IMR-90 (cell line): Measurements from ENCODE around the gene PAPSS1. TPM values are rescaled to one million over a fixed set of nuclear protein-coding genes. Genes with fewer than 3 reads are reported as not detected.

Source experiments
- ATAC-seq: fragments of 200-7000 bp; cut with Tn5 transposase; 2 replicates; pipeline ENCODE4 v1.9.1; 2020; ENCODE audit warnings: low read depth, mild to moderate bottlenecking, moderate library complexity
- BruUV-seq: library from RNA; stranded (reverse); fragments of 400-500 nt; replicated peaks from 2 replicates; lab custom pipeline; 2021; lab: Mats Ljungman, UMichigan
- CTCF ChIA-PET: fragments of 300-600 bp; formaldehyde crosslinking; extraction: SDS; loops from one replicate; lab custom pipeline; 2021; ENCODE audit warnings: antibody characterized with exemption; lab: Yijun Ruan, JAX
- POLR2A ChIA-PET: fragments of 300-600 bp; sonication (Branson Sonifier 250); formaldehyde crosslinking; loops from one replicate; lab custom pipeline; 2022; ENCODE audit warnings: antibody characterized with exemption; ENCODE audit not compliant: unreplicated experiment; lab: Charles Lee
- DNase-seq: peaks from one replicate; pipeline ENCODE4 v3.0.0; 2013
- H2AFZ ChIP-seq: replicated peaks from 2 replicates; pipeline ENCODE3; 2013; ENCODE audit warnings: low read length, mild to moderate bottlenecking; ENCODE audit not compliant: poor library complexity
- H2AK5ac ChIP-seq: 2 replicates; pipeline ENCODE4 v1.6.1; 2013; ENCODE audit warnings: low read depth, low read length, inconsistent platforms
- H2AK9ac ChIP-seq: replicated peaks from 2 replicates; pipeline ENCODE3; 2013; ENCODE audit warnings: mild to moderate bottlenecking, low read depth, low read length, moderate library complexity; ENCODE audit not compliant: poor library complexity
- H2BK120ac ChIP-seq: 2 replicates; pipeline ENCODE4 v1.6.1; 2013; ENCODE audit warnings: low read depth, low read length, inconsistent platforms
- H2BK15ac ChIP-seq: 3 replicates; pipeline ENCODE4 v1.6.1; 2013; ENCODE audit warnings: low read depth, low read length, inconsistent platforms
- H2BK20ac ChIP-seq: 2 replicates; pipeline ENCODE4 v1.6.1; 2013; ENCODE audit warnings: low read depth, mild to moderate bottlenecking, inconsistent platforms, low read length, moderate library complexity
- H2BK5ac ChIP-seq: 2 replicates; pipeline ENCODE4 v1.6.1; 2013; ENCODE audit warnings: mild to moderate bottlenecking, low read depth, low read length, inconsistent platforms; ENCODE audit not compliant: poor library complexity, severe bottlenecking
- H3K14ac ChIP-seq: replicated peaks from 2 replicates; pipeline ENCODE4 v1.6.1; 2013; ENCODE audit warnings: low read depth, low read length, inconsistent platforms
- H3K18ac ChIP-seq: 2 replicates; pipeline ENCODE4 v1.6.1; 2013; ENCODE audit warnings: low read depth, low read length, control low read depth
- H3K23ac ChIP-seq: 2 replicates; pipeline ENCODE4 v1.6.1; 2013; ENCODE audit warnings: low read depth, low read length, inconsistent platforms
- H3K27ac ChIP-seq: 2 replicates; pipeline ENCODE4 v1.5.1; 2013; ENCODE audit warnings: mild to moderate bottlenecking, control low read depth, low read length; ENCODE audit not compliant: insufficient read depth
- H3K27me3 ChIP-seq: 2 replicates; pipeline ENCODE4 v1.6.1; 2013; ENCODE audit warnings: low read length; ENCODE audit not compliant: control insufficient read depth, insufficient read depth
- H3K36me3 ChIP-seq: 2 replicates; pipeline ENCODE4 v1.6.1; 2013; ENCODE audit warnings: low read length, mixed read lengths; ENCODE audit not compliant: control insufficient read depth, insufficient read depth
- H3K4ac ChIP-seq: 2 replicates; pipeline ENCODE4 v1.6.1; 2013; ENCODE audit warnings: low read depth, low read length, inconsistent platforms
- H3K4me1 ChIP-seq: 2 replicates; pipeline ENCODE4 v1.6.1; 2013; ENCODE audit warnings: low read length, mixed read lengths; ENCODE audit not compliant: control insufficient read depth, insufficient read depth
- H3K4me2 ChIP-seq: 2 replicates; pipeline ENCODE4 v1.6.1; 2013; ENCODE audit warnings: low read depth, mild to moderate bottlenecking, control low read depth, low read length, moderate library complexity
- H3K4me3 ChIP-seq: 2 replicates; pipeline ENCODE4 v1.5.1; 2013; ENCODE audit warnings: low read depth, mild to moderate bottlenecking, control low read depth, low read length, moderate library complexity; ENCODE audit not compliant: insufficient read depth
- H3K56ac ChIP-seq: 2 replicates; pipeline ENCODE4 v1.6.1; 2013; ENCODE audit warnings: low read length, inconsistent platforms; ENCODE audit not compliant: insufficient read depth; ENCODE audit errors: extremely low read depth
- H3K79me1 ChIP-seq, 2 experiments: 2 replicates each; pipeline ENCODE4 v1.6.1; 2013; ENCODE audit warnings: low read length in 2 of 2, inconsistent platforms in 1 of 2, low read depth in 1 of 2
- H3K9ac ChIP-seq: 2 replicates; pipeline ENCODE4 v1.6.1; 2013; ENCODE audit warnings: low read depth, low read length, control low read depth
- H3K9me1 ChIP-seq: 2 replicates; pipeline ENCODE4 v1.6.1; 2013; ENCODE audit warnings: low read length, inconsistent platforms; ENCODE audit not compliant: insufficient read depth
- H3K9me3 ChIP-seq: 2 replicates; pipeline ENCODE4 v1.6.1; 2013; ENCODE audit warnings: low read length; ENCODE audit not compliant: control insufficient read depth, insufficient read depth
- H4K20me1 ChIP-seq: 2 replicates; pipeline ENCODE4 v1.6.1; 2013; ENCODE audit warnings: low read length, inconsistent platforms; ENCODE audit not compliant: insufficient read depth
- H4K5ac ChIP-seq: 2 replicates; pipeline ENCODE4 v1.6.1; 2013; ENCODE audit warnings: mild to moderate bottlenecking, low read depth, low read length, control low read depth
- H4K8ac ChIP-seq, 2 experiments: 2 replicates each; pipeline ENCODE4 v1.6.1; 2013; ENCODE audit warnings: low read depth in 2 of 2, low read length in 2 of 2, control low read depth in 1 of 2, inconsistent platforms in 1 of 2
- H4K91ac ChIP-seq: 2 replicates; pipeline ENCODE4 v1.6.1; 2013; ENCODE audit warnings: low read depth, low read length, inconsistent platforms; ENCODE audit not compliant: insufficient read depth
- CHD1 ChIP-seq: IDR thresholded peaks from 2 replicates; pipeline ENCODE4 v1.6.1; 2012; ENCODE audit warnings: low read depth, low read length, improper control_type of control experiment
- MXI1 ChIP-seq: IDR thresholded peaks from 2 replicates; pipeline ENCODE4 v1.6.1; 2012; ENCODE audit warnings: low read depth, mild to moderate bottlenecking, low read length, moderate library complexity, borderline replicate concordance
- RAD21 ChIP-seq: IDR thresholded peaks from 2 replicates; pipeline ENCODE4 v1.6.1; 2012; ENCODE audit warnings: low read length, improper control_type of control experiment
- WGBS, 2 experiments: methylation state at CpG; one replicate each; pipeline versions ENCODE4 v1.1.5 to v1.1.7; 2013; ENCODE audit warnings: missing lambda C conversion rate in 2 of 2; ENCODE audit not compliant: insufficient read length in 1 of 2; ENCODE audit errors: extremely low coverage in 2 of 2; 5-methylcytosine and 5-hydroxymethylcytosine counted together
- dilution Hi-C: fragments of 300-500 bp; cut with HindIII; formaldehyde crosslinking; loops from one replicate; pipeline ENCODE4 v1.14.3; 2018; ENCODE audit warnings: low sequenced_read_pairs; ENCODE audit not compliant: unreplicated experiment
- in situ Hi-C: fragments of 300-500 bp; cut with MboI; formaldehyde crosslinking; loops from 3 replicates; pipeline ENCODE4 v1.14.3; 2019; ENCODE audit warnings: low sequenced_read_pairs, inconsistent platforms, mixed read lengths
- intact Hi-C: fragments of 100-400 bp; cut with micrococcal nuclease; formaldehyde crosslinking; loops from 2 replicates; pipeline ENCODE4 v1.10.0; 2022
- polyA plus RNA-seq, 3 experiments: library from polyadenylated mRNA; depleted of rRNA; stranded (reverse); fragments of >200 nt; gene quantifications; 2 replicates each; pipeline ENCODE4 v1.2.3, GENCODE V29; 2012; ENCODE audit warnings: low replicate concordance in 1 of 3
- total RNA-seq: library from RNA; depleted of rRNA; stranded (reverse); fragments of >200 nt; gene quantifications from 2 replicates; pipeline ENCODE4 v1.2.3, GENCODE V29; 2012

The PAPSS1 gene
- total and polyA plus RNA-seq, 2 of the 4 experiments (the other 2 are of a cell fraction), result 71.8 to 82.8 TPM

- Histone ChIP-seq H3K4me2 (no peak overlapping the region), H2BK5ac (no peak overlapping the region), H3K18ac (no peak overlapping the region), H2AK9ac (no peak overlapping the region), H2BK15ac (no peak overlapping the region), H2AFZ (no peak overlapping the region), H3K4ac (no peak overlapping the region), H2AK5ac (no peak overlapping the region), H3K9ac (no peak overlapping the region), H3K9me3 (no peaks in the 10 kb centered on the region), H3K27me3 (no peaks in the 10 kb centered on the region), H3K9me1 (no peaks in the 10 kb centered on the region; the same call in 1 of the 2 replicates), H4K91ac (no peak overlapping the region), H3K79me1 (no peaks in the 10 kb centered on the region), H3K14ac (no peak overlapping the region), H3K23ac (no peak overlapping the region), H2BK120ac (no peak overlapping the region), H3K36me3 (no peaks in the 10 kb centered on the region), H3K56ac (no peak overlapping the region), H4K8ac (no peak overlapping the region), H3K27ac (no peak overlapping the region), H2BK20ac (no peak overlapping the region), H3K4me3 (no peak overlapping the region), H3K4me1 (no peaks in the 10 kb centered on the region), H4K5ac (no peak overlapping the region), H4K20me1 (no peaks in the 10 kb centered on the region)
- DNase-seq (no peak), ATAC-seq (no peak)
- CTCF ChIA-PET, result no interaction called here
- POLR2A ChIA-PET, result no interaction called here
- no CpG with 5 or more reads among the region's 2 CpGs for WGBS, 2 experiments
- intact Hi-C loops, result no loop called here
- dilution Hi-C loops, result no loop called here
- in situ Hi-C loops, result no loop called here
- no peak for TF ChIP-seq CHD1
- no peak for TF ChIP-seq MXI1
- no peak for TF ChIP-seq RAD21
- no TSS peak for BruUV-seq
Measured at GRCh38 chr4:107570952-107571351, 149.1 kb downstream of the PAPSS1 start.
